ENCODE measurements around the gene GPX3. TPM values are rescaled to one million over a fixed set of nuclear protein-coding genes. Genes with fewer than 3 reads are reported as not detected.

Gene GPX3
- polyA plus RNA-seq, 1 of the 3 experiments (the other 2 are of a cell fraction) = 3.2 TPM

- Histone ChIP-seq H3K4me1 (ENCODE audit: control insufficient read depth in 1 of 2, insufficient read depth in 2 of 2, low read depth in 1 of 2, low read length in 1 of 2) (peaks cover 0 to 26% of the 10 kb centered on the region in 2 experiments; a peak in 2 of 4 replicates), H4K20me1 (ENCODE audit: insufficient read depth) (no peaks in the 10 kb centered on the region), H3K9me3 (no peaks in the 10 kb centered on the region), H3K36me3 (replicated peaks in 1 of 2; ENCODE audit: control insufficient read depth in 1 of 2, insufficient read depth in 2 of 2, low read length in 1 of 2) (peaks cover 33 to 48% of the 10 kb centered on the region in 2 experiments), H3F3A (replicated peaks; ENCODE audit: insufficient read depth) (peaks cover 18% of the 10 kb centered on the region), H3K9ac (no peak overlapping the region), H3K79me2 (ENCODE audit: insufficient read depth) (no peaks in the 10 kb centered on the region), H2AFZ (ENCODE audit: low read depth) (no peak overlapping the region), H3K27me3 (ENCODE audit: insufficient read depth) (no peaks in the 10 kb centered on the region), H3K4me3 (ENCODE audit: low read depth in 2 of 2, low read length in 1 of 2) (no peak overlapping the region), H3K9me2 (no peaks in the 10 kb centered on the region), H3K4me2 (no peak overlapping the region), H3K27ac (ENCODE audit: low read depth in 2 of 2, low read length in 1 of 2) (no peak overlapping the region)
- WGBS (ENCODE audit: low lambda C conversion rate) = 80% methylated on average over 8 of the region's 8 CpGs
- ChIA-PET POLR2A (interaction anchor here (2.1 kb wide), 1 partner anchor 20 kb away, joined by 6 read pairs; the partner anchor contains the start of gene GPX3), CTCF (interaction anchor here (1.0 to 9.6 kb wide), 5 partner anchors 9 to 199 kb away, joined by 3 to 93 read pairs (median 4); no protein-coding TSS in a partner anchor)
- DNase-seq = no peak
- TF ChIP-seq FOSL2 (IDR thresholded peaks at IDR 0.05; ENCODE audit: borderline replicate concordance, low read depth) (peak; percentile 12; the same call in 1 of the 2 replicates), MAX (IDR thresholded peaks at IDR 0.05; ENCODE audit: low read depth) (no peak), EZH2phosphoT487 (IDR thresholded peaks at IDR 0.05; ENCODE audit: borderline replicate concordance, low read depth) (no peak)
Observed at GRCh38 chr5:151040211-151040747, 19.9 kb downstream of the GPX3 start.

DNA sequence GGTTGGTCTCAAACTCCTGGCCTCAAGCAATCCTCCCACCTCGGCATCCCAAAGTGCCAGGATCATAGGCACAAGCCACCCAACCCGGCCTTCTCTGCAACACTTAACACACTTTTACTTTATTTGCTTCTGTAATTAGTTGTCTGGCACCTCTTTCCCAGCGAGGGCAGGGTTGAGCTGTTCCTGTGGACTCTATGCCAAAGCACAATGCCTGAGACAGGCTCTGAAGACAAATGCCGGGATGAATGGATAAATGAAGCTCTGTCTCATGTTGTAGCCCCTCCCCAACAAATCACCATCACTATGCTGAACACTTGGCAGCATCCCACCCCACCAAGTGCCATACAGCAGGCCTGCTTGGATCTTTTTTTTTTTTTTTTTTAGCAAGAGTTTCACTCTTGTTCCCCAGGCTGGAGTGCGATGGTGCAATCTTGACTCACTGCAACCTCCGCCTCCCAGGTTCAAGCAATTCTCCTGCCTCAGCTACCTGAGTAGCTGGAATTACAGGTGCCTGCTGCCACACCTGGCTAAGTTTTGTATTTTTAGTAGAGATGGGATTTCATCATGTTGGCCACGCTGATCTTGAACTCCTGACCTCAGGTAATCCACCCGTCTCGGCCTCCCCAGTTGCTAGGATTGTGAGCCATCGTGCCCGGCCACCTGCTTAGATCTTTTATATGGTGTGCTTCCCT lies 21.3 kb downstream of the GPX3 start:
- peaks cover 0 to 26% of the 10 kb centered on the region in 2 experiments; a peak in 2 of 4 replicates for H3K4me1 ChIP-seq (ENCODE audit: control insufficient read depth in 1 of 2, insufficient read depth in 2 of 2, low read depth in 1 of 2, low read length in 1 of 2)
- no peak overlapping the region for H2AFZ ChIP-seq (ENCODE audit: low read depth)
- no peaks in the 10 kb centered on the region for H3K9me2 ChIP-seq
- H3K9me3 ChIP-seq = no peaks in the 10 kb centered on the region
- no peaks in the 10 kb centered on the region for H3K27me3 ChIP-seq (ENCODE audit: insufficient read depth)
- TF ChIP-seq IRF3 (IDR thresholded peaks at IDR 0.05; ENCODE audit: low read depth, low read length) = no peak
- TF ChIP-seq POLR2AphosphoS5 (IDR thresholded peaks at IDR 0.05; ENCODE audit: low read depth, low read length) = no peak
- TF ChIP-seq TEAD4 (IDR thresholded peaks at IDR 0.05; ENCODE audit: borderline replicate concordance, insufficient read depth) = no peak
- TF ChIP-seq YY1 (IDR thresholded peaks at IDR 0.05; ENCODE audit: low read depth) = no peak
- no peak for TF ChIP-seq FOXM1 (IDR thresholded peaks at IDR 0.05; ENCODE audit: low read depth)
- no peak for TF ChIP-seq ELF1 (IDR thresholded peaks at IDR 0.05)
- TF ChIP-seq MEF2A (IDR thresholded peaks at IDR 0.05; ENCODE audit: borderline replicate concordance, low read depth) = no peak
- TF ChIP-seq TAF1 (IDR thresholded peaks at IDR 0.05; ENCODE audit: borderline replicate concordance, low read depth, low read length) = no peak
- no peak for TF ChIP-seq MXI1 (IDR thresholded peaks at IDR 0.05; ENCODE audit: low read depth, low read length)
- TF ChIP-seq EP300 (IDR thresholded peaks at IDR 0.05; ENCODE audit: borderline replicate concordance in 1 of 2, low read depth in 1 of 2, low read length in 1 of 2) = no peak
- TF ChIP-seq, protein P1, sequence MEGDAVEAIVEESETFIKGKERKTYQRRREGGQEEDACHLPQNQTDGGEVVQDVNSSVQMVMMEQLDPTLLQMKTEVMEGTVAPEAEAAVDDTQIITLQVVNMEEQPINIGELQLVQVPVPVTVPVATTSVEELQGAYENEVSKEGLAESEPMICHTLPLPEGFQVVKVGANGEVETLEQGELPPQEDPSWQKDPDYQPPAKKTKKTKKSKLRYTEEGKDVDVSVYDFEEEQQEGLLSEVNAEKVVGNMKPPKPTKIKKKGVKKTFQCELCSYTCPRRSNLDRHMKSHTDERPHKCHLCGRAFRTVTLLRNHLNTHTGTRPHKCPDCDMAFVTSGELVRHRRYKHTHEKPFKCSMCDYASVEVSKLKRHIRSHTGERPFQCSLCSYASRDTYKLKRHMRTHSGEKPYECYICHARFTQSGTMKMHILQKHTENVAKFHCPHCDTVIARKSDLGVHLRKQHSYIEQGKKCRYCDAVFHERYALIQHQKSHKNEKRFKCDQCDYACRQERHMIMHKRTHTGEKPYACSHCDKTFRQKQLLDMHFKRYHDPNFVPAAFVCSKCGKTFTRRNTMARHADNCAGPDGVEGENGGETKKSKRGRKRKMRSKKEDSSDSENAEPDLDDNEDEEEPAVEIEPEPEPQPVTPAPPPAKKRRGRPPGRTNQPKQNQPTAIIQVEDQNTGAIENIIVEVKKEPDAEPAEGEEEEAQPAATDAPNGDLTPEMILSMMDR (IDR thresholded peaks at IDR 0.05) = no peak
- no peak for DNase-seq
- POLR2A ChIA-PET = no interaction called here
- 97% methylated on average over 11 of the region's 11 CpGs for WGBS (ENCODE audit: low lambda C conversion rate)
- CTCF ChIA-PET = interaction anchor here (1.2 to 9.6 kb wide), 3 partner anchors 8 to 197 kb away, joined by 4 to 93 read pairs (median 19); no protein-coding TSS in a partner anchor
- H4K20me1 ChIP-seq (ENCODE audit: insufficient read depth) = no peaks in the 10 kb centered on the region
- H3K27ac ChIP-seq (ENCODE audit: low read depth in 2 of 2, low read length in 1 of 2) = no peak overlapping the region
- H3K9ac ChIP-seq = no peak overlapping the region
- H3K36me3 ChIP-seq (replicated peaks in 1 of 2; ENCODE audit: control insufficient read depth in 1 of 2, insufficient read depth in 2 of 2, low read length in 1 of 2) = peaks cover 35 to 46% of the 10 kb centered on the region in 2 experiments
- no peak overlapping the region for H3K4me2 ChIP-seq
- H3K79me2 ChIP-seq (ENCODE audit: insufficient read depth) = no peaks in the 10 kb centered on the region
- peaks cover 18% of the 10 kb centered on the region for H3F3A ChIP-seq (replicated peaks; ENCODE audit: insufficient read depth)
- H3K4me3 ChIP-seq (ENCODE audit: low read depth in 2 of 2, low read length in 1 of 2) = no peak overlapping the region
